ENCODE measurements around the gene CD1B.

CD1B gene

GRCh38 chr1:158335213-158335532 is 3.8 kb upstream of the CD1B start:
- H3K9me3 Mint-ChIP-seq, result peaks cover 1% of the 10 kb centered on the region
- H3K27ac Mint-ChIP-seq, result no peak overlapping the region
- no peaks in the 10 kb centered on the region for H3K4me1 Mint-ChIP-seq
- H3K4me3 Mint-ChIP-seq, result no peak overlapping the region
- no peaks in the 10 kb centered on the region for H3K36me3 Mint-ChIP-seq (ENCODE audit: low read depth)
- no peak for TF ChIP-seq CTCF (IDR thresholded peaks at IDR 0.05; ENCODE audit: unreplicated experiment in 3 of 3)
- H3K27me3 Mint-ChIP-seq (ENCODE audit: low read depth), result no peaks in the 10 kb centered on the region

GRCh38 chr1:158334526-158335212 is 3.3 kb upstream of the CD1B start:
- no peaks in the 10 kb centered on the region for H3K36me3 Mint-ChIP-seq (ENCODE audit: low read depth)
- H3K27me3 Mint-ChIP-seq (ENCODE audit: low read depth), result no peaks in the 10 kb centered on the region
- H3K4me1 Mint-ChIP-seq, result no peaks in the 10 kb centered on the region
- no peak for TF ChIP-seq CTCF (IDR thresholded peaks at IDR 0.05; ENCODE audit: unreplicated experiment in 3 of 3)
- no peaks in the 10 kb centered on the region for H3K9me3 Mint-ChIP-seq
- H3K27ac Mint-ChIP-seq, result no peak overlapping the region
- H3K4me3 Mint-ChIP-seq, result no peak overlapping the region

GRCh38 chr1:158333405-158334155 is 2.2 kb upstream of the CD1B start:
- no peaks in the 10 kb centered on the region for H3K36me3 Mint-ChIP-seq (ENCODE audit: low read depth)
- no peak for TF ChIP-seq CTCF (IDR thresholded peaks at IDR 0.05; ENCODE audit: unreplicated experiment in 3 of 3)
- H3K27me3 Mint-ChIP-seq (ENCODE audit: low read depth), result no peaks in the 10 kb centered on the region
- no peaks in the 10 kb centered on the region for H3K9me3 Mint-ChIP-seq
- no peak overlapping the region for H3K4me3 Mint-ChIP-seq
- no peak overlapping the region for H3K27ac Mint-ChIP-seq
- H3K4me1 Mint-ChIP-seq, result no peaks in the 10 kb centered on the region

GRCh38 chr1:158331106-158331425 is 265 bp downstream of the CD1B start:
- no peak overlapping the region for H3K27ac Mint-ChIP-seq
- no peaks in the 10 kb centered on the region for H3K4me1 Mint-ChIP-seq
- TF ChIP-seq CTCF (IDR thresholded peaks at IDR 0.05; ENCODE audit: unreplicated experiment in 3 of 3), result no peak
- no peaks in the 10 kb centered on the region for H3K27me3 Mint-ChIP-seq (ENCODE audit: low read depth)
- no peaks in the 10 kb centered on the region for H3K9me3 Mint-ChIP-seq
- H3K4me3 Mint-ChIP-seq, result no peak overlapping the region
- H3K36me3 Mint-ChIP-seq (ENCODE audit: low read depth), result no peaks in the 10 kb centered on the region

- Mint-ChIP-seq H3K4me1 (no peaks in the 10 kb centered on the region), H3K4me3 (no peak overlapping the region), H3K36me3 (ENCODE audit: low read depth) (no peaks in the 10 kb centered on the region), H3K27ac (no peak overlapping the region), H3K9me3 (no peaks in the 10 kb centered on the region), H3K27me3 (ENCODE audit: low read depth) (no peaks in the 10 kb centered on the region)
- TF ChIP-seq CTCF (IDR thresholded peaks at IDR 0.05; ENCODE audit: unreplicated experiment in 3 of 3), result no peak
Observed at GRCh38 chr1:158330391-158331105, 783 bp downstream of the CD1B start.
